WTC11 (cell line): ENCODE results near the gene LYZL2. TPM values are rescaled to one million over a fixed set of nuclear protein-coding genes. Genes with fewer than 3 reads are reported as not detected.

Source experiments
- ATAC-seq: fragments of 200-7000 bp; cut with Tn5 transposase; 2 replicates; pipeline ENCODE4 v1.10.0; 2021; ENCODE audit warnings: mild to moderate bottlenecking, moderate library complexity
- CTCF ChIA-PET: fragments of 300-600 bp; sonication (Branson Sonifier 250); formaldehyde crosslinking; loops from one replicate; lab custom pipeline; 2021; ENCODE audit warnings: antibody characterized with exemption; lab: Charles Lee
- POLR2A ChIA-PET: fragments of 350-600 bp; sonication (Branson Sonifier 250); formaldehyde crosslinking; loops from one replicate; lab custom pipeline; 2021; ENCODE audit warnings: antibody characterized with exemption; lab: Charles Lee
- DNase-seq: peaks from one replicate; pipeline ENCODE4 v3.0.0; 2021; ENCODE audit warnings: low spot score
- H3K27ac Mint-ChIP-seq: 2 replicates; pipeline ENCODE4 v1.8.0; 2021; ENCODE audit warnings: mixed read lengths
- H3K27me3 Mint-ChIP-seq: 2 replicates; pipeline ENCODE4 v1.8.0; 2021; ENCODE audit warnings: low read depth, mild to moderate bottlenecking, moderate library complexity, mixed read lengths
- H3K36me3 Mint-ChIP-seq: 2 replicates; pipeline ENCODE4 v1.8.0; 2021; ENCODE audit warnings: mixed read lengths
- H3K4me1 Mint-ChIP-seq: 2 replicates; pipeline ENCODE4 v1.8.0; 2022; ENCODE audit warnings: mixed read lengths
- H3K4me3 Mint-ChIP-seq: 2 replicates; pipeline ENCODE4 v1.8.0; 2021; ENCODE audit warnings: mild to moderate bottlenecking, moderate library complexity, mixed read lengths
- H3K9me3 Mint-ChIP-seq: 2 replicates; pipeline ENCODE4 v1.8.0; 2021; ENCODE audit warnings: mixed read lengths
- ATF1 ChIP-seq: sonication (generic); formaldehyde crosslinking; IDR thresholded peaks from 2 replicates; pipeline ENCODE4 v1.8.1; 2023; ENCODE audit warnings: mild to moderate bottlenecking, moderate library complexity, missing genetic modification reagents
- EMX1 ChIP-seq: fragments of 250-450 bp; sonication (Bioruptor Pico); IDR thresholded peaks from 2 replicates; pipeline ENCODE4 v1.8.0; 2021; ENCODE audit warnings: mild to moderate bottlenecking
- ETV6 ChIP-seq: sonication (generic); formaldehyde crosslinking; IDR thresholded peaks from 2 replicates; pipeline ENCODE4 v1.8.1; 2022; ENCODE audit warnings: mild to moderate bottlenecking, missing genetic modification reagents
- GTF2I ChIP-seq: fragments of 250-450 bp; sonication (Bioruptor Pico); conservative IDR thresholded peaks from 2 replicates; pipeline ENCODE4 v1.4.0; 2021; ENCODE audit warnings: mild to moderate bottlenecking
- MXD4 ChIP-seq: fragments of 250-450 bp; sonication (Bioruptor Pico); IDR thresholded peaks from 2 replicates; pipeline ENCODE4 v1.8.0; 2021; ENCODE audit warnings: mild to moderate bottlenecking, moderate library complexity, borderline replicate concordance
- NFYB ChIP-seq: sonication (generic); formaldehyde crosslinking; conservative IDR thresholded peaks from 2 replicates; pipeline ENCODE4 v1.8.0; 2022; ENCODE audit warnings: low read depth, missing genetic modification reagents
- RELA ChIP-seq: sonication (generic); formaldehyde crosslinking; IDR thresholded peaks from 2 replicates; pipeline ENCODE4 v1.8.1; 2022; ENCODE audit warnings: missing genetic modification reagents, mild to moderate bottlenecking, borderline replicate concordance
- SMAD3 ChIP-seq: sonication (generic); formaldehyde crosslinking; IDR thresholded peaks from 2 replicates; pipeline ENCODE4 v1.8.0; 2022; ENCODE audit warnings: missing genetic modification reagents, mild to moderate bottlenecking, borderline replicate concordance
- SMAD4 ChIP-seq: sonication (generic); formaldehyde crosslinking; IDR thresholded peaks from 2 replicates; pipeline ENCODE4 v1.8.0; 2022; ENCODE audit warnings: mild to moderate bottlenecking, missing genetic modification reagents
- TP53 ChIP-seq: sonication (generic); formaldehyde crosslinking; IDR thresholded peaks from 2 replicates; pipeline ENCODE4 v1.8.1; 2023; ENCODE audit warnings: mild to moderate bottlenecking, missing genetic modification reagents
- ZBTB21 ChIP-seq: sonication (generic); formaldehyde crosslinking; IDR thresholded peaks from 2 replicates; pipeline ENCODE4 v1.8.1; 2023; ENCODE audit warnings: mild to moderate bottlenecking, missing genetic modification reagents, borderline replicate concordance
- ZNF416 ChIP-seq: fragments of 250-450 bp; sonication (Bioruptor Pico); IDR thresholded peaks from 2 replicates; pipeline ENCODE4 v1.9.0; 2021; ENCODE audit warnings: mild to moderate bottlenecking, inconsistent platforms
- total RNA-seq: library from RNA; stranded (reverse); gene quantifications from 3 replicates; pipeline ENCODE4 v1.2.3, GENCODE V29; 2021
- TF ChIP-seq, protein P1 (sequence below): sonication (generic); formaldehyde crosslinking; IDR thresholded peaks from 2 replicates; pipeline ENCODE4 v1.8.0; 2022; ENCODE audit warnings: missing genetic modification reagents
- TF ChIP-seq, protein P2 (sequence below): sonication (generic); formaldehyde crosslinking; conservative IDR thresholded peaks from 2 replicates; pipeline ENCODE4 v1.8.1; 2023; ENCODE audit warnings: mild to moderate bottlenecking, low read depth, missing genetic modification reagents, moderate library complexity
- TF ChIP-seq, protein P3 (sequence below): sonication (generic); formaldehyde crosslinking; IDR thresholded peaks from 2 replicates; pipeline ENCODE4 v1.8.1; 2022; ENCODE audit warnings: mild to moderate bottlenecking, missing genetic modification reagents, moderate library complexity, borderline replicate concordance
- TF ChIP-seq, protein P4 (sequence below): fragments of 250-450 bp; sonication (Bioruptor Pico); IDR thresholded peaks from 2 replicates; pipeline ENCODE4 v1.9.0; 2021; ENCODE audit warnings: mild to moderate bottlenecking, borderline replicate concordance
- TF ChIP-seq, protein P5 (sequence below): sonication (generic); formaldehyde crosslinking; IDR thresholded peaks from 2 replicates; pipeline ENCODE4 v1.8.1; 2023; ENCODE audit warnings: mild to moderate bottlenecking, missing genetic modification reagents, moderate library complexity

The LYZL2 gene
- total RNA-seq, 1 experiment from 2014 or later = not detected

DNA sequence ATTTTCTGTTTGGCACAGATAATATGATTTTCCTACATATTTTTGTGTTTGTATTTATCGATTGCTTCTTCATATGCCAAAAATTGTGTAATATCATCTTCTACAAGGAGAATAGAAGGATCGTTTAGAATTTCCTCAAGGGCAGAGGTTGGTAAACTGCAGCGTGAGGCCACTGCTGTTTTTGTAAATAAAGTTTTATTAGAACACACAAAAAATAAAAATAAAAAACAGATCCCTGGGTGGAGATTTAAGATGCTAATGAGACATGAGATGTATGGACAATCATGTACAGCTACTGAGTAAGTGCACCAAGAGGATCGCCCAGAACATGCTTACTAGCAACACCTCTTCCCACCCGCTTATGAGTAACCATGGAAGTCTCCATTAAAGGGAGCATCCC, 9.6 kb downstream of the LYZL2 start:
- POLR2A ChIA-PET = no interaction called here
- Mint-ChIP-seq H3K36me3 (no peaks in the 10 kb centered on the region), H3K4me1 (peaks cover 4% of the 10 kb centered on the region), H3K27me3 (no peaks in the 10 kb centered on the region), H3K27ac (no peak overlapping the region), H3K4me3 (no peak overlapping the region), H3K9me3 (no peaks in the 10 kb centered on the region)
- CTCF ChIA-PET = no interaction called here
- no peak for DNase-seq
- no peak for ATAC-seq
- no peak for TF ChIP-seq ETV6 (CRISPR knock-in tag)
- TF ChIP-seq, protein P1, sequence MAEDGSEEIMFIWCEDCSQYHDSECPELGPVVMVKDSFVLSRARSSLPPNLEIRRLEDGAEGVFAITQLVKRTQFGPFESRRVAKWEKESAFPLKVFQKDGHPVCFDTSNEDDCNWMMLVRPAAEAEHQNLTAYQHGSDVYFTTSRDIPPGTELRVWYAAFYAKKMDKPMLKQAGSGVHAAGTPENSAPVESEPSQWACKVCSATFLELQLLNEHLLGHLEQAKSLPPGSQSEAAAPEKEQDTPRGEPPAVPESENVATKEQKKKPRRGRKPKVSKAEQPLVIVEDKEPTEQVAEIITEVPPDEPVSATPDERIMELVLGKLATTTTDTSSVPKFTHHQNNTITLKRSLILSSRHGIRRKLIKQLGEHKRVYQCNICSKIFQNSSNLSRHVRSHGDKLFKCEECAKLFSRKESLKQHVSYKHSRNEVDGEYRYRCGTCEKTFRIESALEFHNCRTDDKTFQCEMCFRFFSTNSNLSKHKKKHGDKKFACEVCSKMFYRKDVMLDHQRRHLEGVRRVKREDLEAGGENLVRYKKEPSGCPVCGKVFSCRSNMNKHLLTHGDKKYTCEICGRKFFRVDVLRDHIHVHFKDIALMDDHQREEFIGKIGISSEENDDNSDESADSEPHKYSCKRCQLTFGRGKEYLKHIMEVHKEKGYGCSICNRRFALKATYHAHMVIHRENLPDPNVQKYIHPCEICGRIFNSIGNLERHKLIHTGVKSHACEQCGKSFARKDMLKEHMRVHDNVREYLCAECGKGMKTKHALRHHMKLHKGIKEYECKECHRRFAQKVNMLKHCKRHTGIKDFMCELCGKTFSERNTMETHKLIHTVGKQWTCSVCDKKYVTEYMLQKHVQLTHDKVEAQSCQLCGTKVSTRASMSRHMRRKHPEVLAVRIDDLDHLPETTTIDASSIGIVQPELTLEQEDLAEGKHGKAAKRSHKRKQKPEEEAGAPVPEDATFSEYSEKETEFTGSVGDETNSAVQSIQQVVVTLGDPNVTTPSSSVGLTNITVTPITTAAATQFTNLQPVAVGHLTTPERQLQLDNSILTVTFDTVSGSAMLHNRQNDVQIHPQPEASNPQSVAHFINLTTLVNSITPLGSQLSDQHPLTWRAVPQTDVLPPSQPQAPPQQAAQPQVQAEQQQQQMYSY (CRISPR knock-in tag) = no peak
- TF ChIP-seq, protein P2, sequence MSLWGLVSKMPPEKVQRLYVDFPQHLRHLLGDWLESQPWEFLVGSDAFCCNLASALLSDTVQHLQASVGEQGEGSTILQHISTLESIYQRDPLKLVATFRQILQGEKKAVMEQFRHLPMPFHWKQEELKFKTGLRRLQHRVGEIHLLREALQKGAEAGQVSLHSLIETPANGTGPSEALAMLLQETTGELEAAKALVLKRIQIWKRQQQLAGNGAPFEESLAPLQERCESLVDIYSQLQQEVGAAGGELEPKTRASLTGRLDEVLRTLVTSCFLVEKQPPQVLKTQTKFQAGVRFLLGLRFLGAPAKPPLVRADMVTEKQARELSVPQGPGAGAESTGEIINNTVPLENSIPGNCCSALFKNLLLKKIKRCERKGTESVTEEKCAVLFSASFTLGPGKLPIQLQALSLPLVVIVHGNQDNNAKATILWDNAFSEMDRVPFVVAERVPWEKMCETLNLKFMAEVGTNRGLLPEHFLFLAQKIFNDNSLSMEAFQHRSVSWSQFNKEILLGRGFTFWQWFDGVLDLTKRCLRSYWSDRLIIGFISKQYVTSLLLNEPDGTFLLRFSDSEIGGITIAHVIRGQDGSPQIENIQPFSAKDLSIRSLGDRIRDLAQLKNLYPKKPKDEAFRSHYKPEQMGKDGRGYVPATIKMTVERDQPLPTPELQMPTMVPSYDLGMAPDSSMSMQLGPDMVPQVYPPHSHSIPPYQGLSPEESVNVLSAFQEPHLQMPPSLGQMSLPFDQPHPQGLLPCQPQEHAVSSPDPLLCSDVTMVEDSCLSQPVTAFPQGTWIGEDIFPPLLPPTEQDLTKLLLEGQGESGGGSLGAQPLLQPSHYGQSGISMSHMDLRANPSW = no peak
- TF ChIP-seq, protein P3, sequence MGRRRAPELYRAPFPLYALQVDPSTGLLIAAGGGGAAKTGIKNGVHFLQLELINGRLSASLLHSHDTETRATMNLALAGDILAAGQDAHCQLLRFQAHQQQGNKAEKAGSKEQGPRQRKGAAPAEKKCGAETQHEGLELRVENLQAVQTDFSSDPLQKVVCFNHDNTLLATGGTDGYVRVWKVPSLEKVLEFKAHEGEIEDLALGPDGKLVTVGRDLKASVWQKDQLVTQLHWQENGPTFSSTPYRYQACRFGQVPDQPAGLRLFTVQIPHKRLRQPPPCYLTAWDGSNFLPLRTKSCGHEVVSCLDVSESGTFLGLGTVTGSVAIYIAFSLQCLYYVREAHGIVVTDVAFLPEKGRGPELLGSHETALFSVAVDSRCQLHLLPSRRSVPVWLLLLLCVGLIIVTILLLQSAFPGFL (CRISPR knock-in tag) = no peak
- TF ChIP-seq, protein P4, sequence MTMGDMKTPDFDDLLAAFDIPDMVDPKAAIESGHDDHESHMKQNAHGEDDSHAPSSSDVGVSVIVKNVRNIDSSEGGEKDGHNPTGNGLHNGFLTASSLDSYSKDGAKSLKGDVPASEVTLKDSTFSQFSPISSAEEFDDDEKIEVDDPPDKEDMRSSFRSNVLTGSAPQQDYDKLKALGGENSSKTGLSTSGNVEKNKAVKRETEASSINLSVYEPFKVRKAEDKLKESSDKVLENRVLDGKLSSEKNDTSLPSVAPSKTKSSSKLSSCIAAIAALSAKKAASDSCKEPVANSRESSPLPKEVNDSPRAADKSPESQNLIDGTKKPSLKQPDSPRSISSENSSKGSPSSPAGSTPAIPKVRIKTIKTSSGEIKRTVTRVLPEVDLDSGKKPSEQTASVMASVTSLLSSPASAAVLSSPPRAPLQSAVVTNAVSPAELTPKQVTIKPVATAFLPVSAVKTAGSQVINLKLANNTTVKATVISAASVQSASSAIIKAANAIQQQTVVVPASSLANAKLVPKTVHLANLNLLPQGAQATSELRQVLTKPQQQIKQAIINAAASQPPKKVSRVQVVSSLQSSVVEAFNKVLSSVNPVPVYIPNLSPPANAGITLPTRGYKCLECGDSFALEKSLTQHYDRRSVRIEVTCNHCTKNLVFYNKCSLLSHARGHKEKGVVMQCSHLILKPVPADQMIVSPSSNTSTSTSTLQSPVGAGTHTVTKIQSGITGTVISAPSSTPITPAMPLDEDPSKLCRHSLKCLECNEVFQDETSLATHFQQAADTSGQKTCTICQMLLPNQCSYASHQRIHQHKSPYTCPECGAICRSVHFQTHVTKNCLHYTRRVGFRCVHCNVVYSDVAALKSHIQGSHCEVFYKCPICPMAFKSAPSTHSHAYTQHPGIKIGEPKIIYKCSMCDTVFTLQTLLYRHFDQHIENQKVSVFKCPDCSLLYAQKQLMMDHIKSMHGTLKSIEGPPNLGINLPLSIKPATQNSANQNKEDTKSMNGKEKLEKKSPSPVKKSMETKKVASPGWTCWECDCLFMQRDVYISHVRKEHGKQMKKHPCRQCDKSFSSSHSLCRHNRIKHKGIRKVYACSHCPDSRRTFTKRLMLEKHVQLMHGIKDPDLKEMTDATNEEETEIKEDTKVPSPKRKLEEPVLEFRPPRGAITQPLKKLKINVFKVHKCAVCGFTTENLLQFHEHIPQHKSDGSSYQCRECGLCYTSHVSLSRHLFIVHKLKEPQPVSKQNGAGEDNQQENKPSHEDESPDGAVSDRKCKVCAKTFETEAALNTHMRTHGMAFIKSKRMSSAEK (CRISPR knock-in tag) = no peak
- TF ChIP-seq ZNF416 = no peak
- no peak for TF ChIP-seq ATF1 (CRISPR knock-in tag)
- no peak for TF ChIP-seq TP53 (CRISPR knock-in tag)
- TF ChIP-seq EMX1 (CRISPR knock-in tag) = no peak
- TF ChIP-seq, protein P5, sequence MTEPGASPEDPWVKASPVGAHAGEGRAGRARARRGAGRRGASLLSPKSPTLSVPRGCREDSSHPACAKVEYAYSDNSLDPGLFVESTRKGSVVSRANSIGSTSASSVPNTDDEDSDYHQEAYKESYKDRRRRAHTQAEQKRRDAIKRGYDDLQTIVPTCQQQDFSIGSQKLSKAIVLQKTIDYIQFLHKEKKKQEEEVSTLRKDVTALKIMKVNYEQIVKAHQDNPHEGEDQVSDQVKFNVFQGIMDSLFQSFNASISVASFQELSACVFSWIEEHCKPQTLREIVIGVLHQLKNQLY = no peak
- TF ChIP-seq MXD4 (CRISPR knock-in tag) = no peak
- no peak for TF ChIP-seq SMAD4 (CRISPR knock-in tag)
- TF ChIP-seq ZBTB21 (CRISPR knock-in tag) = no peak
- no peak for TF ChIP-seq SMAD3 (CRISPR knock-in tag)
- TF ChIP-seq GTF2I (CRISPR knock-in tag) = no peak
- TF ChIP-seq NFYB (CRISPR knock-in tag) = no peak
- TF ChIP-seq RELA = no peak
